Stomach smooth muscle (tissue), 2 donors: ENCODE results near the gene SERPINE1.

Experiments
- H3K27ac ChIP-seq: one replicate; pipeline ENCODE4 v1.7.0; 2013; ENCODE audit warnings: mild to moderate bottlenecking, low read length, inconsistent platforms
- H3K27me3 ChIP-seq, 2 donors: one replicate each; pipeline ENCODE4 v1.7.0; 2013; ENCODE audit warnings: low read length in 2 of 2; ENCODE audit not compliant: insufficient read depth in 2 of 2, control insufficient read depth in 1 of 2
- H3K36me3 ChIP-seq, 2 donors: one replicate each; pipeline ENCODE4 v1.7.0; 2013; ENCODE audit warnings: low read length in 2 of 2; ENCODE audit not compliant: control insufficient read depth in 2 of 2, insufficient read depth in 2 of 2
- H3K4me1 ChIP-seq: one replicate; pipeline ENCODE4 v1.7.0; 2013; ENCODE audit warnings: low read length; ENCODE audit not compliant: control insufficient read depth, insufficient read depth
- H3K4me3 ChIP-seq, 2 donors: one replicate each; pipeline ENCODE4 v1.7.0; 2013; ENCODE audit warnings: low read length in 2 of 2
- H3K9ac ChIP-seq, 2 donors: one replicate each; pipeline ENCODE4 v1.7.0; 2013; ENCODE audit warnings: low read length in 2 of 2, mild to moderate bottlenecking in 1 of 2
- H3K9me3 ChIP-seq, 2 donors: one replicate each; pipeline ENCODE4 v1.7.0; 2013; ENCODE audit warnings: low read length in 2 of 2; ENCODE audit not compliant: control insufficient read depth in 2 of 2
- donor health status: healthy.
- donor health status: Pancreatic carcinoma.

Gene SERPINE1

DNA sequence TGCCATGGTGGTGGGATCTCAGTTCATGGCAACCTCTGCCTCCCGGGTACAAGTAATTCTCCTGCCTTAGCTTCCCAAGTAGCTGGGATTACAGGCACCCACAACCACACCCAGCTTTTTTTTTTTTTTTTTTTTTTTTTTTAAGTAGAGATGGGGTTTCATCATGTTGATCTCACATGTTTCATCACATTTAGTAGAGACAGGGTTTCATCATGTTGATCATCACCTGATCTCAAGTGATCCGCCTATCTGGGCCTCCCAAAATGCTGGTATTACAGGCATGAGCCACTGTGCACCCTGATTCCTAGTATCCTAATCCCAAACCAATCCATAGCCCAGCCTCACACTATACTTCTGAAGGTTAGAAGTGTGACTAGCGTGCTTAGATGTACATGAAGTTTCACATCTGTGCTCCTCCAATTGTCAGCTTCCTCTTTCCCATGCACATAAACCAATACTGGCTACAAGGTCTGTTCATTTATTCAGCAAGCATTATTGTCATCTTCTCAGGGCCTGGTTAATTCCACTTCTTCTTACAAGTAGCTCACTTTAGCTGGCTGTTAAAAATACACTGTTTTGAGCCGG is 60.0 kb downstream of the SERPINE1 start:
- H3K9me3 ChIP-seq = no peaks in the 10 kb centered on the region
- H3K36me3 ChIP-seq = no peaks in the 10 kb centered on the region
- no peak overlapping the region for H3K4me3 ChIP-seq
- H3K27me3 ChIP-seq = peaks cover 9 to 12% of the 10 kb centered on the region in 2 donors
- H3K9ac ChIP-seq = no peak overlapping the region
- no peak overlapping the region for H3K27ac ChIP-seq
- H3K4me1 ChIP-seq = no peaks in the 10 kb centered on the region
